ENCODE measurements around the gene PXT1.

The PXT1 gene

DNA sequence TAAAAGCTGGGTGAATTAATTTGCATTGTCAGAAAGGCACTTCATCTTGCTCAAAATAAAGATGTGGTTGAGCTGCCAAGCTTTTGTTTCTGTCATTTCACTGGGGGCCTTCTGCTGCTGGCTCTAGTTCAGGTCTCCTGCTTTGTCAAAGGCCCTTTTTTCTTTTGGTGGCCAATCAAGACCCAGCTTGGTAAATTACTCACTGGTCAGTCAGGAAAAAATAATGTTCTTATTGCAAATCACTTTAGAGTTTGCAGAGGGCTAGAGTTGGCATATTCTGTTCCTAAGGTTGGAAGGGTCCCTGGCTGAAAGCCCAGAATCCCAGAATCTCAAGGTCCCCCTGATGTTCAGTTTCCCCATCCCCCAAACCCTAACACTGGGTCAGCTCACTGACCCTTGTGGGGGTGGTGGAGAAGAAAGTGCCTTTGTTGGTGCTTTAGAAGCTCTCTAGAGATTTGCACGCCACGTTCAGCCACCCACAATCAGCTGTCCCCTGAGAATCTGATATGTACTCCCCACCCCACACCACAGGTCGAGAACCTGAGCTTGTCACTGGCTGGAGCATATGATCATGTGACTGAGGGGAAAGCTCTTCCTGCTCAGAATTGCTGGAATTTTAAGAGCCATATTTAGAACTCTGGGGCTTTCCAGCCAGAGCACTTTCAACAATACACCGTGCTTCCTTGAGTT, 84.3 kb downstream of the PXT1 start:
- no peaks in the 10 kb centered on the region for H3K27me3 ChIP-seq (ENCODE audit: insufficient read depth, low read depth, severe bottlenecking)
- H3K4me3 ChIP-seq (ENCODE audit: low read depth, low read length): no peak overlapping the region
- DNase-seq: no peak
- H3K27ac ChIP-seq: no peak overlapping the region
- no peaks in the 10 kb centered on the region for H3K36me3 ChIP-seq
- TF ChIP-seq CTCF (IDR thresholded peaks at IDR 0.05; ENCODE audit: low read depth, low read length): no peak
- no peaks in the 10 kb centered on the region for H3K9me3 ChIP-seq (ENCODE audit: severe bottlenecking)

- Histone ChIP-seq H3K9me3 (ENCODE audit: severe bottlenecking) (no peaks in the 10 kb centered on the region), H3K4me3 (ENCODE audit: low read depth, low read length) (no peak overlapping the region), H3K27me3 (ENCODE audit: insufficient read depth, low read depth, severe bottlenecking) (no peaks in the 10 kb centered on the region), H3K27ac (no peak overlapping the region), H3K36me3 (no peaks in the 10 kb centered on the region)
- no peak for DNase-seq
- no peak for TF ChIP-seq CTCF (IDR thresholded peaks at IDR 0.05; ENCODE audit: low read depth, low read length)
Measured at GRCh38 chr6:36357872-36358225, 84.8 kb downstream of the PXT1 start.

GRCh38 chr6:36355819-36356218, 86.8 kb downstream of the PXT1 start:
- Histone ChIP-seq H3K27ac (no peak overlapping the region), H3K9me3 (ENCODE audit: severe bottlenecking) (peaks cover 6% of the 10 kb centered on the region), H3K4me3 (ENCODE audit: low read depth, low read length) (no peak overlapping the region), H3K27me3 (ENCODE audit: insufficient read depth, low read depth, severe bottlenecking) (no peaks in the 10 kb centered on the region), H3K36me3 (no peaks in the 10 kb centered on the region)
- DNase-seq: no peak
- TF ChIP-seq CTCF (IDR thresholded peaks at IDR 0.05; ENCODE audit: low read depth, low read length): no peak

DNA sequence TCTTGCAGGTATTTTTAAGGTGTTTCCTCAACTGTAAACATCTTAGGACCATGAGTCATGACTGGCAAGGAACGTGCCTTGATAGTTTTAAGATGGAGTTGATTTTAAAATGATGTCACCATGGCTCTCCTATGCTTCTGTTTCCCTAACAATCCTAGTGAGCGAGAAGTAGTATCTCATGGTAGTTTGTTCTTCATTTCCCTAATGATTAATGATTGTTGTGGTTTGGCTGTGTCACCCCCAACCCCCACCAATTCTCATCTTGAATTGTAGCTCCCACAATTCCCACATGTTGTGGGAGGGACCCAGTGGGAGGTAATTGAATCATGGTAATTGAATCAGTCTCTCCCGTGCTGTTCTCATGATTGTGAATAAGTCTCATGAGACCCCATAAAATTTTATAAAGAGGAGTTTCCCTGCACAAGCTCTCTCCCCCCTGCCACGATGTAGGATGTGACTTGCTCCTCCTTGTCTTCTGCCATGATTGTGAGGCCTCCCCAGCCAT, 89.2 kb downstream of the PXT1 start:
- H3K27ac ChIP-seq: no peak overlapping the region
- no peak for DNase-seq
- TF ChIP-seq CTCF (IDR thresholded peaks at IDR 0.05; ENCODE audit: low read depth, low read length): no peak
- H3K4me3 ChIP-seq (ENCODE audit: low read depth, low read length): no peak overlapping the region
- no peaks in the 10 kb centered on the region for H3K27me3 ChIP-seq (ENCODE audit: insufficient read depth, low read depth, severe bottlenecking)
- no peaks in the 10 kb centered on the region for H3K36me3 ChIP-seq
- peaks cover 6% of the 10 kb centered on the region for H3K9me3 ChIP-seq (ENCODE audit: severe bottlenecking)

- Histone ChIP-seq H3K9me3 (ENCODE audit: severe bottlenecking) (peaks cover 6% of the 10 kb centered on the region), H3K27me3 (ENCODE audit: insufficient read depth, low read depth, severe bottlenecking) (no peaks in the 10 kb centered on the region)
- no peak for TF ChIP-seq CTCF (IDR thresholded peaks at IDR 0.05; ENCODE audit: low read depth, low read length)
Measured at GRCh38 chr6:36352477-36353157, 90.0 kb downstream of the PXT1 start.

More at GRCh38 chr6:36352477-36353157, 90.0 kb downstream of the PXT1 start:
- Histone ChIP-seq H3K36me3 (no peaks in the 10 kb centered on the region), H3K4me3 (ENCODE audit: low read depth, low read length) (no peak overlapping the region), H3K27ac (no peak overlapping the region)
- no peak for DNase-seq
